HG03378 (cell line): Measurements from ENCODE around the gene TTLL11.

ENCODE experiments used
- ATAC-seq: cut with Tn5 transposase; IDR thresholded peaks from one replicate; pipeline ENCODE4 v1.9.1; 2021; ENCODE audit warnings: mild to moderate bottlenecking, moderate library complexity; ENCODE audit not compliant: unreplicated experiment

The TTLL11 gene

GRCh38 chr9:121778252-121779225 is 314.6 kb downstream of the TTLL11 start:
- ATAC-seq: no peak

DNA sequence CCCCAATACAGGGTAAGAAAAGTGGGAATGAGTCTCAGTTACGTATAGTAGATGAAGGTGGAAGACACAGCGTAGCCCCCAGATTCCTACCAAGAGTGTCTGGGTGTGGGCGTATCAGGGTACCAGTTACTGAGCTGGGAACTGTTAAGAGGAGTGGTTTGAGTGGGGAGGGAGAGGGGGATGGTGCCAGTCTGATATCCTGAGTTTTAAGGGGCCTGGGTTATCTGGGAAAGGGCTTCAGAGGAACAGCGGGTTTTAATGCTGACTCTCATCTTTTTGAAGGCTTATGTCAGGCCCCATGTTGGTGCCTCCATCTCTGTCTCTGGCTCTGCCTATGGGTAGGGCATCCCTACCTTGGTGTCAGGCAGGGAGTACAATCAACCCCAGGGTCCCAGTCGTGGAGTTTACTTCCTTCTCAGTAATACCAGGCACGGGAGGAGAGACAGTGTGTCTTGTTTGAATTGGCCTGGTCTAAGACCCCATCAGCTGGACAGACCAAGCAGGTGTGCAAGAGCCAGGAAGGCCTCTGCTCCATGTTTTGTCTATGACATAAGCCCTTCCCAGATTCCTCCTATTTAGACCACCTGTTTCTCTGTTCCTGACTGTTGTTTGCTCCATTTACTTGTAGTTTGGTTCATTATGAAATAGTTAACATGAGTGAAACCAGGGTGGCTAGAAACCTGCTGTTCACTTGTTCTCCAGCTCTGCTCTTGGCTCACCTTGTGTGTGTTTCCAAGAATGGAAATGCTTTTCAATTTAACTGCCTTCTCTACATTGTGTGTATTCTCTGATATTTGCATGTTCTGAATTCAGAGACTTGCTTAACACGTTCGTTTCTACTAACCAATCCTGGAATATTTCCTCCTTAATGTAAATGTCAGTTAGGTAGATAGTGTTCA is 316.1 kb downstream of the TTLL11 start:
- ATAC-seq: no peak

DNA sequence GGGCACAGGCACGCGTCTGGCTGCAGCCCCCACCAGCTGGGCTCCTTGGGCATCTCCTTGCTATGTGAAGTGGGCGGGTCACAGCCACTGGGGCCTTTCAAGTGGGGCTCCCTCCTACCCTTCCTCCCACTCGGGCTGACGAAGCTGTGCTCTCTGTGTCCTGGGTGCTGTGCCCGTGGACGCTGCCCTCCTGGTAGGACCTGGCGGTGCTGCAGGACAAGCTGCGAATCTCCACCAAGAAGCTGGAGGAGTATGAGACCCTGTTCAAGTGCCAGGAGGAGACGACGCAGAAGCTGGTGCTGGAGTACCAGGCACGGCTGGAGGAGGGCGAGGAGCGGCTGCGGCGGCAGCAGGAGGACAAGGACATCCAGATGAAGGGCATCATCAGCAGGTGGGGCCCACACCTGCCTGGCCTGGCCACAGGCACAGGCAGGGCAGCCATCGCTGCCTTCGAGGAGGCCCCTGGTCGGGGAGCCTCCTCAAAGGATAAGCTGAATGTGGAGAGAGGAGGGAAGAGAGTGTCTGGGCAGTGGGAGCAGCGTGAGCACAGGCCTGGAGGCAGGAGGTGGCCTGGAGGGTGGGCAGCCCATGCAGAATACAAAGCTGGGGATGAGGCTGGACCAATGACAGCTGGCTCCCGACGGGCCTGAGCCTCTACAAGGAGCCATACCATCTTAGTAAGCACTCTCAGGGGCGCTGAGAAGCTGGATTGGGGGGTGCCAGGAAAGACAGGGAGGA is 316.9 kb downstream of the TTLL11 start:
- no peak for ATAC-seq

DNA sequence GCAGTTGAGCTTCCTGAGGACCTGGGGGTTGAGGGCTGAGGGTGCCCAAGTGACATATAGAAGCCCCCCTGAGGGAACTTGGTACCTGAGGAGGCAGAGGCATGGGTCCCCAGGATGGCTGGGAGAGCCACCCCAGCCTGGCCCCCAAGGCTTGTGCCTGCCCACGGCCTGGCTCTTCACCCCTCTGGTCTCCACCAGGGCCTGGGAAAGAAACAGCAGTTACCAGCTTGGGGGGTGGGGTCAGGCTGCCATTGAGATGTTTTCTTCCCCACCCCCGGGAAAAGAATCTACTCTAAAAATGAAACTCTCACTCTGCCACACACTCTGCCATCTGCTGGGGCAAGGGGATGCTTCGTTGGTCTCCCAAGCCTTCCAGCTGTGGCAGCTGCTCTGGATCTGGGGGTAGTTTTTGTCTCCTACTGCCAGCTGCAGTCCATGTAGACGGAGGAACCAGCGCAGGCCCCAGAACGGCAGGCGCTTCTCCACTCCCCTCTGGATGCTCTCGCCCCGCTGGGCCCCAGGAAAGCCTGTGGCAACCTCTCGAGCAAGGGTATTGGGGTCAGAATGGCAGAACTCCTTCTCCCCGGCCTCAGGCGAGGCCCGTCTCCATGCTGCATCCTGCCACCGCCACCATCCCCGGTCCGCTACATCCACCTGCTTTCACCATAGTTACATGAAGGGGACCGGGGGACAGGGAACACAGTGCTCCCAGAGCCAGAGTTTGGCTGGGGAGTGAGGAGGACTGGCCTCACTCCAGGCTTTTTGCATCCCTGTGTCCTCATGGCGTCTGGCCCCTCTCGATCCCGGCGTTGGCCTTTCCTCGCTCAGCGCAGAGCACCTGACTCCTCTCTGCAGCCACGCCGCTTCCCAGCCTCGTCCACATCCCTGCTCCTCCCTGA is 318.1 kb downstream of the TTLL11 start:
- ATAC-seq: no peak

DNA sequence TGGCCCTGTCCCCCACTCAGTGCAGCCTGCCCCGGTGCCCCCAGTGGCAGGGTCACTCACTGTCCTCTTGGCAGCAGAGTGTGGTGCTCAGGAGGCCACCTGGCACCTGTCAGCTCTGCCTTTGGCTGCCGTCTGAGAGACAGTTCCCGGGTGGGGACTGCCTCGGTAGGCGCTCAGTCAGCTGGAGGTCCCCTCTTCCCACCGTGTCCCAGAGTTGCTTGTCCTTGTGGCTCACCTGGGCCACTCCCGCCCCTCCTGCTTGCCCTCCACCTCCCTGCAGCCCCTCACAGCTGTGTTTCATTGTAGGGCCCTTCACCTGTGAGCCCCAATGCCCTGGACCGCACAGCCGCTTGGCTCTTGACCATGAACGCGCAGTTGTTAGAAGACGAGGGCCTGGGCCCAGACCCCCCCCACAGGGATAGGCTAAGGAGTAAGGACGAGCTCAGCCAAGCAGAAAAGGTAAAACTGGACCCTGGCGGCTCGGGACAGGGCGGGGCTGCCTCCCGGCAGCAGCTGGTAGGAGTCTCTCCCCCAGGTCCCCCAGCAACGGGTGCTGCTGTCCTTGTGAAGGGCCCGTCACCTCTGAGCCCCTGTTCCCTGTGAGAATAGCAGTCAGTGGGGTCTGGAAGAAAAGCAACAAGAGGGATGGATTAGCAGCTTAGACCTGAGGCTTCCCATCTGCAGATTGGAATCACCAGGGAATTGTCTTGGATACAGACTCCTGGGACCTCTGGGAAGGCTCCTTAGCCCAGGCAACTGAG is 319.0 kb downstream of the TTLL11 start:
- ATAC-seq: no peak

DNA sequence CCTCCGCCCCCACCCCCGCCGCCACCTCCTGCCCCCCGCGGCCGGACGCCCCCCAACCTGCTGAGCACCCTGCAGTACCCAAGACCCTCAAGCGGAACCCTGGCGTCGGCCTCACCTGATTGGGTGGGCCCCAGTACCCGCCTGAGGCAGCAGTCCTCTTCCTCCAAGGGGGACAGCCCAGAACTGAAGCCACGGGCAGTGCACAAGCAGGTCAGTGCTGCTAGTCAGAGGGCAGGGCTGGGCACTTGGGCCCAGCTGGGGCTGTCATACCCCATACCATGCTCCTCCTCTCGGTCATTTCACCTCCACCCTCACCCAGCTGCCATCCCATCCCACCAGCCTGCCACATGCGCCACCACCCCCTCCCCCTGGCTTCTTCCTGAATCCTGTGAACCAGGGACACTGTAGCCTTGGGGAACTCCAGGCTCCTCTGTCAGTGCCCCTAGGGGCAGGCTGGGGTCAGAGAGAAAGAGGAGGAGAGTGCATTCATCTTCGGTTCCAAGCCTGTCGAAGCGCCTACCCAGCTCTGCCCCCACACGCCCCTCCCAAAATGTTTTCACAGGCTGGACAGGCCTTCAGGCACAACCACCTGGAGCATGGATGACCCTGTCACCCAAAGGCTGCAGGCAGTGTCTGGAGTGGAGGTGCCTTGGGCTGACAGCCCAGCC is 319.7 kb downstream of the TTLL11 start:
- no peak for ATAC-seq

- no peak for ATAC-seq
These were observed 320.4 kb downstream of the TTLL11 start for GRCh38 chr9:121772600-121773285.
